SK-N-DZ (cell line): ENCODE results near the gene STRA6.
"Not testable (repeated sequence)": the region's sequence is repeated elsewhere in the genome, so short reads cannot be mapped to it uniquely, and the experiment has no call there.

Experiments
- DNase-seq: peaks from one replicate; pipeline ENCODE4 v3.0.0-alpha.2; 2015; ENCODE audit warnings: low spot score

STRA6 gene

GRCh38 chr15:74165461-74165860 lies 37.1 kb downstream of the STRA6 start:
- no peak for DNase-seq

DNA sequence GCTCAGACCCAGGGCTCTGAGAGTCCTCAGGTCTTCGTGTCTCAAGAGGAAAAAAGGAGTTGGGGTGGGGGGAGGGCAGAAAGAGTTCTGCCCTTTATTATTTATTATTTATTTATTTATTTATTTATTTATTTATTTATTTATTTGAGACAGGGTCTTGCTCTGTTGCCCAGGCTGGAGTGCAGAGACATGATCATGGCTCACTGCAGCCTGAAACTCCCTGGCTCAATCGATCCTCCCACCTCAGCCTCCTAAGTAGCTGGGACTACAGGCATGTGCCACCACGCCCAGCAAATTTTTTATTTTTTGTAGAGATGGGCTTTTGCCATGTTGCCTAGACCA lies 40.4 kb downstream of the STRA6 start:
- not testable (repeated sequence) for DNase-seq

DNA sequence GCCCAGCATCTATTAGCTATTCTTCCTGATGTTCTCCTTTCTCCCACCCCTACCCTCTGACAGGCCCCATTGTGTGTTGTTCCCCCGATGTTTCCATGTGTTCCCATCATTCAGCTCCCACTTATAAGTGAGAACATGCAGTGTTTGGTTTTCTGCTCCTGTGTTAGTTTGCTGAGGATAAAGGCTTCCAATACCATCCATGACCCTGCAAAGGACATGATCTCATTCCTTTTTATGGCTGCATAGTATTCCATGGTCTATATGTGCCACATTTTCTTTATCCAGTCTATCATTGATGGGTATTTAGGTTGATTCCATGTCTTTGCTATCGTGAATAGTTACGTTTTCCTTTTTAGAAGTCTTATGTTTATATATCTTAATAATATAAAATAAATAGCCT lies 42.2 kb downstream of the STRA6 start:
- not testable (repeated sequence) for DNase-seq

- peak; percentile 72 for DNase-seq
Measured at GRCh38 chr15:74159773-74160172, 42.8 kb downstream of the STRA6 start.

- DNase-seq = no peak
Measured at GRCh38 chr15:74158855-74159650, 43.5 kb downstream of the STRA6 start.

DNA sequence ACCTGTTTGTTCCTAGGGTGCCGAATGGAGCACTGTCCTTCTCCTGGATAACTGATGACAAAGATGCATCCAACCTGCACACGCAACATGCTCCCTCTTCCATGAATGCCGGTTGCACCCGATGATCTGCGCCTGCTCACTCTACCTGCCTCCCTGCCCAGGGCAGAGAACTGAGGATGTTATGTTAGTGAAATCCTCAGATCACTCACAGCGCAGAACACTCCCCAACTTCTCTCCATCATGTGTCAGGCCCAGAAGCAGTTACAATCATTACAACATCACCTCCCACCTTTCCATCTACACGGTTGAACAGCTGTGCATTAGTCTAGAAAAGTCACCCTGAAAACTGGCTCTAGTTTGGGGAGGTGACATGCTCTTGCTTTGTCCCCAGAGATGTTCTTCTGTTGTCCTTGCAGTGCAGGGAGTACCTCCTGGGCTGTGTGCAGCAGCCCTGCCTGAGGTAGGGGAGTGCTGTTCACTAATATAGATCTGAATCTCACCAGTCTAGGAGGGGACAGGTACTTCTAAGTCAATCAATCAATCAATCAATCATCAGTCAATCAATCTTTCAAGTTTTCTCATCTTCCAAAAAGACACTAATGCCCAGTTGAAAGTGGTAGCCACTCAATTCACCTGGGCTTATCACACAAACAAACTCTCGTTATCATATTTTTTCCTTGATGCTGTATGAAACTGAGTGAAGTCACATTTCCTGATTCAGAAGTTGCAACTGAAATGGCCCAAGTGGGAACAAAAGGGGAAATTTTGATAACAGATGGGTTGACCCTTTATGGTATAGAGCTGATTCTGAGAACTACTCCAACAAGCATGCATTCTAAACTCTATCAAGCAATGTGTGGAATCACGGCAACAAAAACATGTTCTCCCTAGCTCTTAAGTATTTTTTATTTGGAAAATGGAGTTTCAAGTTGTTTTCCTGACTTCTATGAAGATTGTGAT lies 44.4 kb downstream of the STRA6 start:
- DNase-seq = peak; percentile 58

DNA sequence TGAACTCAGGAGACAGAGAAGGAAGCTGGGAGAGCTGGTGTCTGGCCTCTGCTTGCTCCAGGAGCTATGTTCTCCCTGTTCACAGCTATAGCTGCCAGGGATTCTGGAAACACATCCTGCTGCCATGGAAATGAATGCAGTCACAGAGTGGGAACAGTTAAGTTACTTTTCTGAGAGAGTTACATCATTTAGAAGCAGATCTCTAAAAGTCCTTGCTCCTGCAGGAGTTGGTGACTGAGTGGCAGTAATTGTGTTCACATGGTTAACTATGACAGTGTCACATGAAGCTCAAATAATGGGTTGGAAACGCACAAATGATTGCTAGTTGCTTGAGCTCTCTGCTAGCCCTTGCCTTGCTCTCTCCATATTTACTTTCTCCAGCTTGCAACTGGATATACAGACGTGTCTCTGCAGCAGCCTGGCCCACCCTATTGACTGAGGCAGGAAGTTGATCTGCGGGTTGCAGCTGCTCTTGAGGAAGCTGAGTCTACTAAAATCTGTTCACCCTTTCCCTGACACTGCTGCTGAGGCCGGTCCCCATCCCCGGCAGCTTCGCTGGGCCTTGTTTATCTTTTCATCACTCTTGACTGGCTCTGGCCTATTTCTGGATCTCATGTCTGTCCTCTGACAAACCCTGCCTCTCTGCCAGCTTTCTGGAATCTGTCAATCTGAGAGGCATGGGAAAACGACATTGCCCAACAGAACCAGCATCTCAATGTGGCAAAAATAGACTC lies 45.7 kb downstream of the STRA6 start:
- DNase-seq = peak; percentile 97

- peak; percentile 88 for DNase-seq
Measured at GRCh38 chr15:74155766-74156417, 46.7 kb downstream of the STRA6 start.

DNA sequence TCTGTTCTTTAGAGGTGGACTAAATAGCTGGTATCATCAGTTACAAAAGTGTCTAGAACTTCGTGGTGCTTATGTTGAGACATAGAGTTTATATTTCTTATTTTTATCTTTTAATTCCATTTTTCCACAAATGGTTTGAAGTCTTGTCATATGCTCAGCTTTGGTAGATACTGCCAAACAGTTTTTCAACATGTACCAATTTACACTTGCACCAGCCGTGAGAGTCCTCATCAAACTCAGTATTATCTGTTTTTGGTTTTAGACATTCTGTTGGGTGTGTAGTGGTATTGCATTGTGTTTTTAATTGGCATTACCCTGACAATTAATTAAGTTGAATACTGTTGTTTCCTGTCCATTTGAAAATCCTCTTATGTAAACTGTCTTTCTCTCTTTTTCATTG lies 55.5 kb downstream of the STRA6 start:
- DNase-seq = no peak

DNA sequence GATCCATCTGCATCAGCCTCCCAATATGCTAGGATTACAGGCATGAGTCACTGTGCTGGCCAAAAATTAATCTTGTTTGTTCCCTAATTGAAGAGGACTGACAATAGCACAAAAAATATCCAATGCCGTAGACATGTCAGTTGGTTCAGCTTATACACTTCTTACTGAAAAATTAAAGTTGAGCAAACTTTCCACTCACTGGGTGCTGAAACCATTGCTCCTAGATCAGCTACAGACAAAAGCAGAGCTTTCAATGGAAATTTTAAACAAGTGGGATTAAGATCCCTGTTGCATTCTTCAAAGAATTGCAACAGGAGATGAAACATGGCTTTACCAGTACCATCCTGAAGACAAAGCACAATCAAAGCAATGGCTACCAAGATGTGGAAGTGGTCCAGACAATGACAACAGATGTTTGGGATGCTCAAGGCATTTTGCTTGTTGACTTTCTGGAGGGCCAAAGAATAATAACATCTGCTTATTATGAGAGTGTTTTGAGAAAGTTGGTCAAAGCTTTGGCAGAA lies 56.2 kb downstream of the STRA6 start:
- no peak for DNase-seq

GRCh38 chr15:74144153-74144775 lies 58.3 kb downstream of the STRA6 start:
- peak; percentile 62 for DNase-seq

- no peak for DNase-seq
Measured at GRCh38 chr15:74141591-74141990, 61.0 kb downstream of the STRA6 start.

DNA sequence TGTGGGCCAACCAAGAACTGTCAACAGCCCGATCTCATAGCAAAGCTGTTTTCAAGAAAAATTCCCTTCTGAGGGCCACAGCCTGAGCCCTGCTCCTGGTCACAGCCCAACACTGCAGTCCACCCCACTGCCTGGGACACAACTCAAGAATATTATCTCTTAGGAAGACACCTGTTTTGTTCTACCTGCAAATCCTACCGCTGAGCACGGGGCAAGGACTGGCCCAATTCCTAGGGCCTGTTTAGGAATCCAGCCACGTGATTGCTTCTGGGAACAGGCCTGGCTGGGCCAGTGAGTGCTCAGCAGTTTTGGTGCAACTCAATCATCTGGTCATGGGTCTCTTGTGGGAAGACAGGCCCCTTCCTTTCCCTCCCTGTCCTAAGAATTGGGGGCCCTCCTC lies 63.9 kb downstream of the STRA6 start:
- DNase-seq = no peak

DNA sequence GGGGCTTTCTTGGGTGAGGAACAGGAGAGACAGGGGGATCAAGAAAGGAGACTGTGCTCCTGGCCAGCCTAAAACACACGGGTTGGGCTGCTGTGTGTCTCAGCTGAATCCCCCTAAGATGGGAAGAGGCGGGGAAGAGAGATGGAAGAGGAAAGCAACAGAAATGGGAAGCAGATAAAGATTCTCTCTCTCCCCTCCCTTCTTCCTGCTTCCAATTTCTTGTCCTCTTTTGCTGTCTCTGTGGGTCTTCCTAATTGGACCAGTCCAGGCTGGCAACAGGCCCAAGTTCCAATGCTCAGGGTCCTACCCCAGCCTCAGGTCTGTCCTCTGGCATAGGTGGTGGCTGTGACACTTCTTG lies 65.1 kb downstream of the STRA6 start:
- DNase-seq = no peak

DNA sequence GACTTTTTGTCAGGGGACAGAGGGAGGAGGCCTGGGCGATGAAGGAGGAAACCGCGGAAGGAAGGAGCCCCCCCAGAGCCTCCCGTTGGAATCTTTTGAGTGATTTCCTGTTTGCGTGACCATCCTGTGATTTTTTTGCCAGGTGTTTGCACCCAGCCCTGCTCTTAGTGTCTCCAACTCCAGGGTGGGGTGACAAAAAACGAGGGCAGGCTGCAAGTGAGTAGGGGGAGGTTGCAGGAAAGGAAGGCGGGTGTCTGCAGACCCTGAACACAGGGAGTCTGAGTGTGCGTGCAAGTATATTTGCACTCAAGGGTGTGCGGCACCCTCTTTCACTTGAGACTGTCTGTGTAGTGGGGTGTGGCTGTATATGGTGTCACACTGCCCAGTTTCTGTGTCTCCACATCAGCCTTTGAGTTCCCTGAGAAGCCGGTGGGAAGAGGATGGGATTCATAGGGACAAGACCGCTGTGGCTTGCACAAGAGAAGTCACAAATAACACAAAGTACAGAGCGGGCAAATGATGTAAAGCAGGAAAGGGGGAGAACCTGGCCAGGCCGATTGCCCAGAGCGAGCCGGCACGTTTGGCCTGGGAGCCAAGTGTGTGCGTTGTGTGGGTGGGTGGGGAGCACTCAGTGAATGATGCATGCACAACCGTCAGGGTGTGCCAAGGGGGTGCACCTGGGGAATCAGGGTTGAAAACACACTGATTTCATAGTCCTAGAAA lies 65.6 kb downstream of the STRA6 start:
- DNase-seq = peak; percentile 35

GRCh38 chr15:74136540-74136813 lies 66.1 kb downstream of the STRA6 start:
- no peak for DNase-seq

DNA sequence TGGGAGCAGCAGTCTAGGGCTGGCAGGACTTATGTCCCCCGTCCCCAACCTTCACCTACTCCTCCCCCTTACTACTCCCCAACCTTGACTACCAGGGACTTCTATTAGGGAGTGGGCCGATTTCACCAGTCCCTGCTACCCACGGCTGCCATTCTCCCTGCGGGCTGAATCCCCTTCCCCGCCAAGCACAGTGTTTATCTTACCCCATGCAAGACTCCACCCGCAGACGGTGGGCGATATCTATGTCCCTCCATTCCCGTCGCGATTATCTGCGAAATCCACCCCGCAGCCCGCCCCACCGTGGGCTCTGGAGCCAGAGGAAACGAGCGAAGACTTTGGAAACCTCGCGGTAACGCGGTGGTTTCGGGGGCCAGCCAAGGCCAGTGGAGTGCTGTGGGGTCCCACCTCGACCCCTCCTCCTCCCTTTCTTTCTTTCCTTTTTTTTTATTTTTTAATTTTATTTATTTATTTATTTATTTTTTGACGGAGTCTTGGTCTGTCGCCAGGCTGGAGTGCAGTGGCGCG lies 67.5 kb downstream of the STRA6 start:
- DNase-seq = no peak

DNA sequence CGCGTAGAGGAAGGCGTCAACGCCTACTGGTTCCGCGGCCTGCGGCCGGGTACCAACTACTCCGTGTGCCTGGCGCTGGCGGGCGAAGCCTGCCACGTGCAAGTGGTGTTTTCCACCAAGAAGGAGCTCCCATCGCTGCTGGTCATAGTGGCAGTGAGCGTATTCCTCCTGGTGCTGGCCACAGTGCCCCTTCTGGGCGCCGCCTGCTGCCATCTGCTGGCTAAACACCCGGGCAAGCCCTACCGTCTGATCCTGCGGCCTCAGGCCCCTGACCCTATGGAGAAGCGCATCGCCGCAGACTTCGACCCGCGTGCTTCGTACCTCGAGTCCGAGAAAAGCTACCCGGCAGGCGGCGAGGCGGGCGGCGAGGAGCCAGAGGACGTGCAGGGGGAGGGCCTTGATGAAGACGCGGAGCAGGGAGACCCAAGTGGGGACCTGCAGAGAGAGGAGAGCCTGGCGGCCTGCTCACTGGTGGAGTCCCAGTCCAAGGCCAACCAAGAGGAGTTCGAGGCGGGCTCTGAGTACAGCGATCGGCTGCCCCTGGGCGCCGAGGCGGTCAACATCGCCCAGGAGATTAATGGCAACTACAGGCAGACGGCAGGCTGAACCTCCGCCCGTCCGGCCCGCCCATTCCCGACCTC lies 68.1 kb downstream of the STRA6 start:
- DNase-seq = no peak

GRCh38 chr15:74133694-74134386 lies 68.7 kb downstream of the STRA6 start:
- DNase-seq = no peak
